Fibroblast of villous mesenchyme (primary cell): ENCODE results near the gene RAB40B. TPM values are rescaled to one million over a fixed set of nuclear protein-coding genes. Genes with fewer than 3 reads are reported as not detected.

ENCODE experiments used
- DNase-seq: peaks from one replicate; pipeline ENCODE4 v3.0.0-alpha.2; 2010; ENCODE audit warnings: low read depth
- H3K4me3 ChIP-seq: 2 replicates; pipeline ENCODE4 v1.5.1; 2011; ENCODE audit warnings: low read depth, mild to moderate bottlenecking, low read length
- CTCF ChIP-seq: IDR thresholded peaks from 2 replicates; pipeline ENCODE4 v1.5.1; 2012; ENCODE audit warnings: low read depth, mild to moderate bottlenecking, low read length; ENCODE audit not compliant: insufficient read depth
- total RNA-seq: library from RNA; depleted of rRNA; stranded (reverse); fragments of >200 nt; gene quantifications from 2 replicates; pipeline ENCODE4 v1.2.3, GENCODE V29; 2012

Gene RAB40B
- total RNA-seq, 1 donor = 7.3 TPM

- DNase-seq = no peak
- H3K4me3 ChIP-seq = no peak overlapping the region
- TF ChIP-seq CTCF = no peak
These were observed 53.0 kb downstream of the RAB40B start for GRCh38 chr17:82645516-82645915.

- TF ChIP-seq CTCF = no peak
- no peak overlapping the region for H3K4me3 ChIP-seq
- no peak for DNase-seq
These were observed 54.4 kb downstream of the RAB40B start for GRCh38 chr17:82644148-82644547.

GRCh38 chr17:82642022-82642421, 56.5 kb downstream of the RAB40B start:
- TF ChIP-seq CTCF = no peak
- DNase-seq = no peak
- H3K4me3 ChIP-seq = no peak overlapping the region

- DNase-seq = no peak
- no peak overlapping the region for H3K4me3 ChIP-seq
- no peak for TF ChIP-seq CTCF
These were observed 58.5 kb downstream of the RAB40B start for GRCh38 chr17:82640036-82640435.

- no peak for TF ChIP-seq CTCF
- no peak for DNase-seq
- H3K4me3 ChIP-seq = no peak overlapping the region
These were observed 58.9 kb downstream of the RAB40B start for GRCh38 chr17:82639628-82640027.

- TF ChIP-seq CTCF = no peak
- no peak overlapping the region for H3K4me3 ChIP-seq
- DNase-seq = no peak
These were observed 60.2 kb downstream of the RAB40B start for GRCh38 chr17:82638183-82638773.
